ENCODE data around the gene OSM. TPM values are rescaled to one million over a fixed set of nuclear protein-coding genes. Genes with fewer than 3 reads are reported as not detected.

The OSM gene
- total RNA-seq, 1 experiment from 2014 or later, result not detected

- Histone ChIP-seq H3K79me2 (ENCODE audit: insufficient read depth, low read length) (peaks cover 92% of the 10 kb centered on the region), H3K36me3 (ENCODE audit: control insufficient read depth in 1 of 2, insufficient read depth in 2 of 2, low read length in 2 of 2) (peaks cover 4 to 24% of the 10 kb centered on the region in 2 experiments; a peak in 3 of 4 replicates), H3K9ac (ENCODE audit: low read length) (peak overlapping the region; percentile 84), H3K9me2 (ENCODE audit: insufficient read depth) (no peaks in the 10 kb centered on the region), H4K20me1 (ENCODE audit: insufficient read depth) (no peaks in the 10 kb centered on the region), H3K4me2 (ENCODE audit: low read length) (peak overlapping the region; percentile 96), H3K4me3 (replicated peaks in 1 of 2; ENCODE audit: low read depth in 1 of 2, low read length in 2 of 2) (no peak overlapping the region), H3K9me3 (ENCODE audit: control insufficient read depth in 1 of 2, insufficient read depth in 1 of 2, low read depth in 1 of 2, low read length in 2 of 2) (no peaks in the 10 kb centered on the region), H3K27ac (ENCODE audit: low read depth, low read length) (peak overlapping the region; percentile 85), H2AFZ (ENCODE audit: low read depth, low read length, poor library complexity, severe bottlenecking) (no peak overlapping the region), H3K27me3 (ENCODE audit: insufficient read depth, low read length) (no peaks in the 10 kb centered on the region), H3K4me1 (ENCODE audit: control insufficient read depth in 1 of 2, insufficient read depth in 2 of 2, low read length in 2 of 2) (peaks cover 62 to 100% of the 10 kb centered on the region in 2 experiments)
- RAD21 ChIA-PET (ENCODE audit: low non-redundant PET in 1 of 2, low total read pairs in 2 of 2, uncharacterized antibody in 2 of 2, unreplicated experiment in 2 of 2), result interaction anchor here in 1 of 2 experiments (0.6 kb wide), 1 partner anchor 14 kb away, joined by 3 read pairs; no protein-coding TSS in a partner anchor
- no peak for ATAC-seq
- BruUV-seq (replicated peaks), result no TSS peak
- intact Hi-C loops (cut with micrococcal nuclease), result no loop called here
- DNase-seq (ENCODE audit: low read depth, low spot score), result no peak
- peak; percentile 41; the same call in 1 of the 2 replicates for TF ChIP-seq POLR2AphosphoS5 (IDR thresholded peaks at IDR 0.05; ENCODE audit: low read depth, low read length)
- no peak for TF ChIP-seq JUND (IDR thresholded peaks at IDR 0.05)
- POLR2A ChIA-PET, result no interaction called here
- CTCF ChIA-PET, result no interaction called here
Measured at GRCh38 chr22:30247974-30248373, 18.7 kb downstream of the OSM start.

DNA sequence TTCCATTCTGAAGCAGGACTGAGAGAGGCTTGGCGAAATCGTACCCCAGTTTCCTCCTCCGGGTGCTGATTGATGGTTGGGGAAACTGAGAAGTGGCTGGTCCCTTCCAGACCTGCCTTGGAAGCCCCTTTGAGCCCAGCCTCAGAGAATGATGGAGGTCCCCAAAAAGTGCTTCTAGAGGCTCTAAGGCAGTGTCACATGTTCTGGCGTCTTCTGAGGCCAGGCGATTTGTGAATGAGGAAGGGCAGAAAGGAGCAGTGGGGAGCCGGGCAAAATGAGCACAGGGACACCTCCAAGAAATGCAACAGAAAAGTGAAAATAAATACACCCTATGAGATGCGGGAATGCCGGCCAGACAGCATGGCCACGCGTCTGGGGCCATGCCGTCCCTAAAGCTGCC lies 19.1 kb downstream of the OSM start:
- Histone ChIP-seq H3K9me2 (ENCODE audit: insufficient read depth) (no peaks in the 10 kb centered on the region), H3K4me3 (replicated peaks in 1 of 2; ENCODE audit: low read depth in 1 of 2, low read length in 2 of 2) (0 out of 4 replicates have a peak overlapping the region, but pooled peaks of 1 of the 2 experiments have one; percentile 27), H2AFZ (ENCODE audit: low read depth, low read length, poor library complexity, severe bottlenecking) (no peak overlapping the region), H3K27ac (ENCODE audit: low read depth, low read length) (peak overlapping the region; percentile 85), H3K36me3 (ENCODE audit: control insufficient read depth in 1 of 2, insufficient read depth in 2 of 2, low read length in 2 of 2) (peaks cover 4 to 28% of the 10 kb centered on the region in 2 experiments; a peak in 3 of 4 replicates), H3K4me1 (ENCODE audit: control insufficient read depth in 1 of 2, insufficient read depth in 2 of 2, low read length in 2 of 2) (peaks cover 58 to 100% of the 10 kb centered on the region in 2 experiments), H3K79me2 (ENCODE audit: insufficient read depth, low read length) (peaks cover 92% of the 10 kb centered on the region), H3K4me2 (ENCODE audit: low read length) (peak overlapping the region; percentile 96), H3K9ac (ENCODE audit: low read length) (peak overlapping the region; percentile 84), H3K9me3 (ENCODE audit: control insufficient read depth in 1 of 2, insufficient read depth in 1 of 2, low read depth in 1 of 2, low read length in 2 of 2) (no peaks in the 10 kb centered on the region), H3K27me3 (ENCODE audit: insufficient read depth, low read length) (no peaks in the 10 kb centered on the region), H4K20me1 (ENCODE audit: insufficient read depth) (no peaks in the 10 kb centered on the region)
- no peak for TF ChIP-seq FOSL1 (IDR thresholded peaks at IDR 0.05; ENCODE audit: low read depth)
- TF ChIP-seq SP1 (IDR thresholded peaks at IDR 0.05; ENCODE audit: low read depth), result no peak
- TF ChIP-seq ELF1 (IDR thresholded peaks at IDR 0.05; ENCODE audit: borderline replicate concordance, low read depth), result no peak
- TF ChIP-seq EZH2phosphoT487 (IDR thresholded peaks at IDR 0.05; ENCODE audit: borderline replicate concordance), result no peak
- TF ChIP-seq CBX3 (IDR thresholded peaks at IDR 0.05; ENCODE audit: low read depth), result no peak
- TF ChIP-seq EZH2 (IDR thresholded peaks at IDR 0.05), result no peak
- TF ChIP-seq YY1 (IDR thresholded peaks at IDR 0.05; ENCODE audit: extremely low read depth, insufficient replicate concordance, low read depth, low read length), result no peak
- no peak for TF ChIP-seq POLR2A (IDR thresholded peaks at IDR 0.05; ENCODE audit: borderline replicate concordance, extremely low read depth, insufficient read depth, insufficient read length)
- no peak for TF ChIP-seq POLR2AphosphoS5 (IDR thresholded peaks at IDR 0.05; ENCODE audit: low read depth, low read length)
- RAD21 ChIA-PET (ENCODE audit: low non-redundant PET in 1 of 2, low total read pairs in 2 of 2, uncharacterized antibody in 2 of 2, unreplicated experiment in 2 of 2), result no interaction called here
- BruUV-seq (replicated peaks), result no TSS peak
- POLR2A ChIA-PET, result no interaction called here
- CTCF ChIA-PET, result no interaction called here
- intact Hi-C loops (cut with micrococcal nuclease), result no loop called here
- ATAC-seq, result no peak
- DNase-seq (ENCODE audit: low read depth, low spot score), result no peak

Data from HCT116 (cell line).